HEK293 (cell line): Measurements from ENCODE around the gene IFNG.

Experiments
- CTCF ChIA-PET: fragments of 350-600 bp; formaldehyde crosslinking; extraction: SDS; loops from one replicate; lab custom pipeline; 2021; ENCODE audit warnings: antibody characterized with exemption; lab: Yijun Ruan, JAX
- POLR2A ChIA-PET: fragments of 300-600 bp; formaldehyde crosslinking; extraction: SDS; loops from one replicate; lab custom pipeline; 2020; ENCODE audit warnings: antibody characterized with exemption, inconsistent platforms; lab: Yijun Ruan, JAX
- H3K27ac ChIP-seq: fragments of 200-500 bp; sonication (Bioruptor generic); 2 replicates; pipeline ENCODE4 v1.5.1; 2014; ENCODE audit warnings: low read depth, low read length, control low read depth, inconsistent platforms; ENCODE audit errors: extremely low read depth
- H3K36me3 ChIP-seq, 2 experiments: fragments of 200-500 bp in 1 of 2; sonication (Bioruptor generic) in 1 of 2; 1 replicate in 1 of 2; 2 replicates in 1 of 2; pipeline ENCODE4 v1.5.1; 2014 to 2017; ENCODE audit warnings: inconsistent platforms in 2 of 2, low read length in 2 of 2; ENCODE audit not compliant: control insufficient read depth in 2 of 2, insufficient read depth in 1 of 2
- H3K4me1 ChIP-seq: fragments of 200-500 bp; sonication (Bioruptor generic); 2 replicates; pipeline ENCODE4 v1.5.1; 2014; ENCODE audit warnings: mild to moderate bottlenecking, low read length, inconsistent platforms; ENCODE audit not compliant: control insufficient read depth, insufficient read depth
- H3K4me3 ChIP-seq: 2 replicates; pipeline ENCODE4 v1.5.1; 2011; ENCODE audit warnings: low read depth, mild to moderate bottlenecking, control low read depth, low read length, moderate library complexity
- H3K9me3 ChIP-seq: fragments of 200-500 bp; sonication (Bioruptor generic); 2 replicates; pipeline ENCODE4 v1.5.1; 2014; ENCODE audit warnings: low read depth, low read length, inconsistent platforms; ENCODE audit not compliant: control insufficient read depth, insufficient read depth
- KLF1 ChIP-seq: fragments of 450-650 bp; formaldehyde crosslinking; IDR thresholded peaks from 2 replicates; pipeline ENCODE4 v1.5.1; 2016; ENCODE audit warnings: missing biosample characterization, missing genetic modification characterization
- KLF17 ChIP-seq: fragments of 450-650 bp; formaldehyde crosslinking; IDR thresholded peaks from 2 replicates; pipeline ENCODE4 v1.5.1; 2016; ENCODE audit warnings: missing biosample characterization, missing genetic modification characterization
- SP7 ChIP-seq: fragments of 450-650 bp; formaldehyde crosslinking; IDR thresholded peaks from 2 replicates; pipeline ENCODE4 v1.5.1; 2016; ENCODE audit warnings: missing biosample characterization, missing genetic modification characterization
- YY1 ChIP-seq: fragments of 450-650 bp; formaldehyde crosslinking; IDR thresholded peaks from 2 replicates; pipeline ENCODE4 v1.5.1; 2018; ENCODE audit warnings: missing biosample characterization, missing genetic modification characterization
- ZBTB11 ChIP-seq: fragments of 450-650 bp; formaldehyde crosslinking; conservative IDR thresholded peaks from 2 replicates; pipeline ENCODE4 v1.5.1; 2016; ENCODE audit warnings: low read depth, missing biosample characterization, missing genetic modification characterization
- ZBTB8A ChIP-seq: fragments of 450-650 bp; formaldehyde crosslinking; IDR thresholded peaks from 2 replicates; pipeline ENCODE4 v1.5.1; 2016; ENCODE audit warnings: missing biosample characterization, missing genetic modification characterization
- ZIC2 ChIP-seq: fragments of 450-650 bp; formaldehyde crosslinking; IDR thresholded peaks from 2 replicates; pipeline ENCODE4 v1.5.1; 2016; ENCODE audit warnings: missing biosample characterization, missing genetic modification characterization
- ZNF175 ChIP-seq: fragments of 450-650 bp; formaldehyde crosslinking; IDR thresholded peaks from 2 replicates; pipeline ENCODE4 v1.5.1; 2016; ENCODE audit warnings: missing biosample characterization, missing genetic modification characterization
- ZNF2 ChIP-seq: fragments of 450-650 bp; formaldehyde crosslinking; IDR thresholded peaks from 2 replicates; pipeline ENCODE4 v1.5.1; 2016; ENCODE audit warnings: missing biosample characterization, missing genetic modification characterization
- ZNF311 ChIP-seq: fragments of 450-650 bp; formaldehyde crosslinking; IDR thresholded peaks from 2 replicates; pipeline ENCODE4 v1.5.1; 2017; ENCODE audit warnings: missing biosample characterization, missing genetic modification characterization, borderline replicate concordance
- ZNF335 ChIP-seq: fragments of 450-650 bp; formaldehyde crosslinking; conservative IDR thresholded peaks from 2 replicates; pipeline ENCODE4 v1.5.1; 2016; ENCODE audit warnings: missing biosample characterization, missing genetic modification characterization
- ZNF416 ChIP-seq: fragments of 450-650 bp; formaldehyde crosslinking; IDR thresholded peaks from 2 replicates; pipeline ENCODE4 v1.5.1; 2016; ENCODE audit warnings: missing biosample characterization, missing genetic modification characterization
- ZNF473 ChIP-seq: fragments of 450-650 bp; formaldehyde crosslinking; IDR thresholded peaks from 2 replicates; pipeline ENCODE4 v1.5.1; 2017; ENCODE audit warnings: missing biosample characterization, missing genetic modification characterization
- ZNF624 ChIP-seq: fragments of 450-650 bp; formaldehyde crosslinking; IDR thresholded peaks from 2 replicates; pipeline ENCODE4 v1.5.1; 2017; ENCODE audit warnings: missing biosample characterization, missing genetic modification characterization
- ZNF645 ChIP-seq: fragments of 450-650 bp; formaldehyde crosslinking; IDR thresholded peaks from 2 replicates; pipeline ENCODE4; 2016; ENCODE audit warnings: missing biosample characterization, missing genetic modification characterization
- ZNF670 ChIP-seq: fragments of 450-650 bp; formaldehyde crosslinking; IDR thresholded peaks from 2 replicates; pipeline ENCODE4 v1.5.1; 2016; ENCODE audit warnings: missing biosample characterization, missing genetic modification characterization, low read depth
- TF ChIP-seq, protein P1 (sequence below): fragments of 450-650 bp; formaldehyde crosslinking; IDR thresholded peaks from 2 replicates; pipeline ENCODE4 v1.5.1; 2017; ENCODE audit warnings: missing biosample characterization, missing genetic modification characterization

Gene IFNG

DNA sequence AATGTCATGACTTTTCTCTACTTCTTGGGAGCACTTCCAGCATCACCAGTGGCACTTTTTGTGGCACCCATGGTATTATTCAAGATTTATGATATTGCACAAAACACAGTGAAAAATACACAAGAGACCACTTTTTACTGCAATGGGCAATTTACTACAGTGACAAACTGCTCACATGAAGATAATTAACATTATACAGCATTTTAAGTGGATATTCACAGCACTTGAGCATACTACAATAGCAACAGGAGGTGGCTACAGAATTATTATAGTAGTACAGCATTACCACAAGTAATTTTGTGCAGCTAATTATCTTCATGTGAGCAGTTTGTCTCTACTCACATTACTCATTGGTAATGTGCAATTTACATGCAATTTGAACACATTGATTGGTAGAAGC is 47.7 kb upstream of the IFNG start (continued):
- peak; percentile 24; the same call in 1 of the 2 replicates for TF ChIP-seq ZBTB8A
- TF ChIP-seq ZNF311 (tag by site-specific recombination), result no peak
- TF ChIP-seq ZBTB11, result no peak
- TF ChIP-seq ZNF416 (tag by site-specific recombination), result no peak
- TF ChIP-seq ZNF670 (tag by site-specific recombination), result no peak
- TF ChIP-seq ZIC2 (tag by site-specific recombination), result 0 out of 2 replicates have a peak, but pooled peaks have one; percentile 9
- TF ChIP-seq, protein P1, sequence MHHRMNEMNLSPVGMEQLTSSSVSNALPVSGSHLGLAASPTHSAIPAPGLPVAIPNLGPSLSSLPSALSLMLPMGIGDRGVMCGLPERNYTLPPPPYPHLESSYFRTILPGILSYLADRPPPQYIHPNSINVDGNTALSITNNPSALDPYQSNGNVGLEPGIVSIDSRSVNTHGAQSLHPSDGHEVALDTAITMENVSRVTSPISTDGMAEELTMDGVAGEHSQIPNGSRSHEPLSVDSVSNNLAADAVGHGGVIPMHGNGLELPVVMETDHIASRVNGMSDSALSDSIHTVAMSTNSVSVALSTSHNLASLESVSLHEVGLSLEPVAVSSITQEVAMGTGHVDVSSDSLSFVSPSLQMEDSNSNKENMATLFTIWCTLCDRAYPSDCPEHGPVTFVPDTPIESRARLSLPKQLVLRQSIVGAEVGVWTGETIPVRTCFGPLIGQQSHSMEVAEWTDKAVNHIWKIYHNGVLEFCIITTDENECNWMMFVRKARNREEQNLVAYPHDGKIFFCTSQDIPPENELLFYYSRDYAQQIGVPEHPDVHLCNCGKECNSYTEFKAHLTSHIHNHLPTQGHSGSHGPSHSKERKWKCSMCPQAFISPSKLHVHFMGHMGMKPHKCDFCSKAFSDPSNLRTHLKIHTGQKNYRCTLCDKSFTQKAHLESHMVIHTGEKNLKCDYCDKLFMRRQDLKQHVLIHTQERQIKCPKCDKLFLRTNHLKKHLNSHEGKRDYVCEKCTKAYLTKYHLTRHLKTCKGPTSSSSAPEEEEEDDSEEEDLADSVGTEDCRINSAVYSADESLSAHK (tag by site-specific recombination), result peak; percentile 66
- TF ChIP-seq YY1 (tag by site-specific recombination), result 0 out of 2 replicates have a peak, but pooled peaks have one; percentile 31
- TF ChIP-seq ZNF2, result no peak
- TF ChIP-seq KLF1 (tag by site-specific recombination), result no peak
- no peak for TF ChIP-seq ZNF175 (tag by site-specific recombination)
- TF ChIP-seq ZNF624, result no peak
- no peak for TF ChIP-seq ZNF645
- TF ChIP-seq ZNF473, result no peak
- peak; percentile 69 for TF ChIP-seq SP7 (tag by site-specific recombination)
- TF ChIP-seq, all 188 proteins: peak for 12

DNA sequence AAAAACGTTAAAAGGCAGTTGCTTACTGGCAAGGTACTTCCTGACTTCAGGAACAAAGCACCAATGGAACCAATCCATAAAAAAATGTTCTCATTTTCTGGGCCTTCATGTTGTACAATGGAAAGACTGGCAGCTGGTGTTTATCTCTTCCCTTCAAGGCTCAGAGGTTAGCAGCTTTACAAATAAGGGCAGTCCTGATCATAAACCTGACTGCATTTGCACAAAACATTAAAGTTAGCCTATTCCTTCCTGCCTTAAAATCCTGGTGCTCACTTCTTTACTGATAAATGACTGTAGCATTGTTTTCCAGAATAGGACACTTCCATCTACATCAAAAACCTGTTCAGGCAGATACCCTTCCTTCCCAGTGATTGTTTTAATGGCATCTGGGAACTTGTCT is 46.9 kb upstream of the IFNG start:
- CTCF ChIA-PET, result no interaction called here

More for the DNA sequence above, 46.9 kb upstream of the IFNG start:
- Histone ChIP-seq H3K4me3 (no peak overlapping the region), H3K27ac (no peak overlapping the region), H3K4me1 (peaks cover 8% of the 10 kb centered on the region), H3K9me3 (no peaks in the 10 kb centered on the region), H3K36me3 (no peaks in the 10 kb centered on the region)
- TF ChIP-seq ZNF335 (tag by site-specific recombination) (peak; percentile 17; the same call in 1 of the 2 replicates), KLF17 (tag by site-specific recombination) (no peak)
- POLR2A ChIA-PET, result no interaction called here
